Esophagus muscularis mucosa (tissue), 4 donors: ENCODE data around the gene TMEM222. TPM values are rescaled to one million over a fixed set of nuclear protein-coding genes. Genes with fewer than 3 reads are reported as not detected.

Source experiments
- DNase-seq: peaks from one replicate; pipeline ENCODE4 v3.0.0-alpha.2; 2017; ENCODE audit errors: extremely low spot score
- H3K27ac ChIP-seq, 4 donors: fragments of 200-600 bp; sonication (generic); replicated peaks in 1 of 4; 1 replicate in 3 of 4; 2 replicates in 1 of 4; pipeline ENCODE4 v1.5.1; 2016 to 2019; ENCODE audit warnings: mild to moderate bottlenecking in 1 of 4
- H3K27me3 ChIP-seq, 4 donors: fragments of 200-600 bp; sonication (generic); one replicate each; pipeline versions ENCODE4 v1.5.1 to v1.6.0; 2016 to 2019
- H3K36me3 ChIP-seq, 4 donors: fragments of 200-600 bp; sonication (generic); one replicate each; pipeline ENCODE4 v1.5.1; 2016 to 2019
- H3K4me1 ChIP-seq, 4 donors: fragments of 200-600 bp; sonication (generic); one replicate each; pipeline ENCODE4 v1.5.1; 2016 to 2019
- H3K4me3 ChIP-seq, 4 donors: fragments of 200-600 bp; sonication (generic); 1 replicate in 2 of 4; 2 replicates in 2 of 4; pipeline ENCODE4 v1.5.1; 2016 to 2019; ENCODE audit warnings: mild to moderate bottlenecking in 4 of 4, moderate library complexity in 1 of 4
- H3K9me3 ChIP-seq, 4 donors: fragments of 200-600 bp; sonication (generic); 1 replicate in 3 of 4; 2 replicates in 1 of 4; pipeline ENCODE4 v1.5.1; 2016 to 2019
- EP300 ChIP-seq: sonication (generic); formaldehyde crosslinking; IDR thresholded peaks from one replicate; pipeline ENCODE4 v1.6.1; 2017; ENCODE audit warnings: antibody characterized with exemption
- POLR2A ChIP-seq: fragments of 450-650 bp; IDR thresholded peaks from one replicate; pipeline ENCODE4 v1.6.1; 2017; ENCODE audit warnings: antibody characterized with exemption, moderate library complexity, mild to moderate bottlenecking, low read depth
- POLR2AphosphoS5 ChIP-seq, 2 donors: sonication (generic); formaldehyde crosslinking; IDR thresholded peaks; one replicate each; pipeline ENCODE4 v1.6.1; 2017; ENCODE audit warnings: antibody characterized with exemption in 2 of 2
- WGBS: methylation state at CpG from one replicate; pipeline ENCODE4 v1.1.5; 2018; 5-methylcytosine and 5-hydroxymethylcytosine counted together
- intact Hi-C: fragments of 100-400 bp; cut with DNase I; formaldehyde crosslinking; loops from one replicate; pipeline ENCODE4 v1.15.1; 2023
- total RNA-seq, 4 donors: library from RNA; depleted of rRNA; stranded (reverse); fragments of >200 nt; gene quantifications; one replicate each; pipeline versions ENCODE4 v1.1.0 to v1.2.1, GENCODE V29; 2016
- TF ChIP-seq, protein P1 (sequence below), 3 experiments: fragments of 200-600 bp in 2 of 3; fragments of 450-650 bp in 1 of 3; sonication (generic) in 2 of 3; IDR thresholded peaks; one replicate each; pipeline ENCODE4 v1.5.1; 2017 to 2019; ENCODE audit warnings: antibody characterized with exemption in 3 of 3, mild to moderate bottlenecking in 2 of 3, moderate library complexity in 1 of 3

TMEM222 gene
- total RNA-seq, 4 donors from 2014 or later: 23.3 to 35.3 (median 31.8) TPM

DNA sequence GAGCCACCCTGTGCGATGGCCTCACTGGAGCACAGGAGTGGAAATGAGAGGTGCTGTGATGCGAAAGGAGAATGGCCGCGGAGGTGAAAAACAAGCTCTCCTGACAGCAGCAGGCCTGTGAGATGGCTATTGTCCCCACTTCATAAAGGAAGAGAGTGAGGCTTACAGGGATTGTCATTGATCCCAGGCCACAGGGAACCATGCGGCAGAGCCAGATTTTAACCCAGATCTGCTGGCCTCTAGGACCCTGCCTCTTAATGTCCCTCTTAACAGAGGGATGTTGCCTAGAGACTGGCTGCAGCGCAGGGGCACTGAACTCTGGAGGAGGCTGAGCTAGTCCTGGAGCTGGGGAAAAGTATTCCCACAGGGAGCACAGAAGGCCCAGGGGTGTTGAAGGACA lies 16.8 kb downstream of the TMEM222 start:
- H3K36me3 ChIP-seq: peaks cover 14 to 48% (median 33%) of the 10 kb centered on the region in 4 donors
- no peak overlapping the region for H3K27ac ChIP-seq
- DNase-seq: no peak
- no peak overlapping the region for H3K4me3 ChIP-seq
- 97% methylated on average over 6 of the region's 6 CpGs for WGBS
- intact Hi-C loops: loop anchor here (10.0 kb wide), 1 partner anchor 46 kb away; the partner anchor contains the start of gene CD164L2
- peaks cover 0 to 13% (median 2%) of the 10 kb centered on the region in 4 donors for H3K4me1 ChIP-seq
- no peaks in the 10 kb centered on the region for H3K9me3 ChIP-seq
- H3K27me3 ChIP-seq: no peaks in the 10 kb centered on the region
- no peak for TF ChIP-seq EP300
- TF ChIP-seq POLR2A: no peak
- TF ChIP-seq, protein P1, sequence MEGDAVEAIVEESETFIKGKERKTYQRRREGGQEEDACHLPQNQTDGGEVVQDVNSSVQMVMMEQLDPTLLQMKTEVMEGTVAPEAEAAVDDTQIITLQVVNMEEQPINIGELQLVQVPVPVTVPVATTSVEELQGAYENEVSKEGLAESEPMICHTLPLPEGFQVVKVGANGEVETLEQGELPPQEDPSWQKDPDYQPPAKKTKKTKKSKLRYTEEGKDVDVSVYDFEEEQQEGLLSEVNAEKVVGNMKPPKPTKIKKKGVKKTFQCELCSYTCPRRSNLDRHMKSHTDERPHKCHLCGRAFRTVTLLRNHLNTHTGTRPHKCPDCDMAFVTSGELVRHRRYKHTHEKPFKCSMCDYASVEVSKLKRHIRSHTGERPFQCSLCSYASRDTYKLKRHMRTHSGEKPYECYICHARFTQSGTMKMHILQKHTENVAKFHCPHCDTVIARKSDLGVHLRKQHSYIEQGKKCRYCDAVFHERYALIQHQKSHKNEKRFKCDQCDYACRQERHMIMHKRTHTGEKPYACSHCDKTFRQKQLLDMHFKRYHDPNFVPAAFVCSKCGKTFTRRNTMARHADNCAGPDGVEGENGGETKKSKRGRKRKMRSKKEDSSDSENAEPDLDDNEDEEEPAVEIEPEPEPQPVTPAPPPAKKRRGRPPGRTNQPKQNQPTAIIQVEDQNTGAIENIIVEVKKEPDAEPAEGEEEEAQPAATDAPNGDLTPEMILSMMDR (IDR thresholded peaks at IDR 0.05): no peak
- TF ChIP-seq POLR2AphosphoS5 (IDR thresholded peaks at IDR 0.05): no peak

DNA sequence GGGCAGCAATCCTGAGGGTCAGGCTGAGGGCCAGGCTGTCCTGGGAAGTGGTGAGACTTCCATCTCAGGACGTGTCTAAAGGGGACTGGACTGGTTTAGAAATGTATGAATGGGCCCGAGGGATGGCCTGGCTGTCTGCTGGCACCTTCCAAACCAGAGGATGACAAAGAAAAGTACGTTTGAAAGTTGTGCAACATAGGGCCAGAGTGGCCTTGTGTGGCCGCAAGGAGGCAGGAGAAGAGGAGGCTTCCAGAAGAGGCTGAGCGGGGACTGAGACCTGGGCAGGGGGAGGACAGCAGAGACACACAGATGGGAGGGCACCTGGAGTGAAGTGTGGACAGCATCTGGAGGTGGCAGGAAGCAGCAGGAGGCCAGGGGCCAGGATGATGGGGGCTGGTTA lies 17.2 kb downstream of the TMEM222 start:
- Histone ChIP-seq H3K27me3 (no peaks in the 10 kb centered on the region), H3K9me3 (no peaks in the 10 kb centered on the region), H3K27ac (no peak overlapping the region), H3K4me3 (no peak overlapping the region), H3K4me1 (peaks cover 0 to 13% (median 2%) of the 10 kb centered on the region in 4 donors), H3K36me3 (peaks cover 9 to 43% (median 29%) of the 10 kb centered on the region in 4 donors)
- DNase-seq: no peak
- TF ChIP-seq, protein P1 (IDR thresholded peaks at IDR 0.05): no peak
- no peak for TF ChIP-seq POLR2AphosphoS5 (IDR thresholded peaks at IDR 0.05)
- TF ChIP-seq EP300: no peak
- no peak for TF ChIP-seq POLR2A
- intact Hi-C loops: loop anchor here (10.0 kb wide), 1 partner anchor 46 kb away; the partner anchor contains the start of gene CD164L2
- WGBS: 62% methylated on average over 5 of the region's 5 CpGs

DNA sequence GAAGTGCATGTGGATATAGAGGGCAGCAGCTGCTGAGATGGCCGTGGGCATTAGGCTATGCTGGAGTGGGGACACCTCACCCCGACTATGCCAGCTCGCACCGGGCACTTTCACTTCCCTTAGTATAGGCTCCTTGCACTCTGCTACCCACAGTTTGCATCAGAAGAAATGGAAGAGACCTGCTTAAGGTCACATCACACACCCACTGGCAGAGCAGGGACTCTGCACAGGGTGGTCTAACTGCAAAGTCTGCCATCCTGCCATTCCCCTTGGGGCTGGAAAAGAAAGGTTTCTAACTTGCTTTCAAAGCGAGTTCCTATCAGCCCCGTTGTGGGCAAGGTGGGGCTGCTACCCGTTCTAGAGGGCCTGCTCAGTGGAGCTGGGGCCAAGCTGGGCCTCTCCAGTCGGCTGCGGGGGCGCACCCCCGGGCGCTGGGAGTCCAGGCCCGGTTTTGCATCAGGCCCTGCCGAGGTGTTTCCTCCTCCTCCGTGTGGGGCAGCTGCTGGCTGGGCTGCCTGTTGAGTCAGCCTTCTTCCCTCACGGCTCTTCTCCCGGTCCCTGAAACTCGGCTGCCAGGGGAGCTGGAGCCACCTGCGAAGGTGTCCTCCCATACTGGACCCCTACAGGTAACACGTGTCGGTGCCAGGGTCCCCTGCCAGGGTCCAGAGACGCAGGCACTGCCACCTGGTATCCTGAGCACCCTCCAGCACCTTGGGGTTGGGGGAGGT lies 19.7 kb downstream of the TMEM222 start, which contains the start of gene SYTL1:
Gene SYTL1 (plus strand): TSS at position 498 of the 728 bp plus-strand sequence. CDS start 3,313 bp downstream, outside the sequence.
- Histone ChIP-seq H3K27ac (no peak within 1 kb of the TSS), H3K9me3 (no peaks in the 10 kb centered on the region), H3K36me3 (peaks cover 0 to 18% (median 4%) of the 10 kb centered on the region in 4 donors), H3K4me3 (peak within 1 kb of the TSS in 2 of 4 donors; percentile 9 to 48), H3K27me3 (peaks cover 0 to under 1% (median 0%) of the 10 kb centered on the region in 4 donors), H3K4me1 (peaks cover 0 to 13% (median 2%) of the 10 kb centered on the region in 4 donors)
- intact Hi-C loops: no loop called here
- TF ChIP-seq POLR2A (no peak), POLR2AphosphoS5 (IDR thresholded peaks at IDR 0.05) (no peak), EP300 (no peak)
- TF ChIP-seq, protein P1 (IDR thresholded peaks at IDR 0.05): no peak
- no peak for DNase-seq
- 45% methylated on average over 5 of the region's 22 CpGs for WGBS

DNA sequence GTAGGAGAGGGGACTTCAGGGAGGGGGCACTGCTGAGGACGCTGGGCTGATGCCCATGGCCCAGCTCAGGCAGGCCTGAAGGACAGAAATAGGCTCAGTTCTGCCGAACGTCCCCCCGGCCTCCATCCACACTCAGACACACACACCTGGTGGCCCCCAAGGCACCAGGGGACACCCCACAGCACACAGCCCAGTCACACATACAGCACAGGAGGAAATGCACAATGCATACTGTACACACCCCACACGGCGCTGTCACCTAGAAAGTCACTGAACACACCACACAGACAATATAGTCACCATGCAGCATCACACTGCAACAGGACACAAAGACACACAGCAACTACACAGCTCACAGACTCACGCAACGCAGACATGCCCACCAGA lies 20.4 kb downstream of the TMEM222 start:
- TF ChIP-seq, protein P1 (IDR thresholded peaks at IDR 0.05): no peak
- TF ChIP-seq POLR2A: no peak
- Histone ChIP-seq H3K27ac (no peak overlapping the region), H3K4me1 (peaks cover 0 to 13% (median 2%) of the 10 kb centered on the region in 4 donors), H3K9me3 (no peaks in the 10 kb centered on the region), H3K27me3 (peaks cover 0 to 7% (median 0%) of the 10 kb centered on the region in 4 donors), H3K4me3 (peak overlapping the region in 1 of 4 donors; percentile 48), H3K36me3 (peaks cover 0 to 11% (median 0%) of the 10 kb centered on the region in 4 donors)
- intact Hi-C loops: no loop called here
- WGBS: 89% methylated on average over 8 of the region's 8 CpGs
- DNase-seq: no peak
